Stimulated activated CD8-positive, alpha-beta memory T cell treated with anti-CD3 and anti-CD28 coated beads, Interleukin-15, amount 100 ng/mL, for 4 hours (primary cell): ENCODE measurements around the gene NYAP2.

Experiments
- DNase-seq, 2 donors: peaks; one replicate each; pipeline ENCODE4 v3.0.0-alpha.2; 2020; ENCODE audit warnings: low read depth in 2 of 2

NYAP2 gene

DNA sequence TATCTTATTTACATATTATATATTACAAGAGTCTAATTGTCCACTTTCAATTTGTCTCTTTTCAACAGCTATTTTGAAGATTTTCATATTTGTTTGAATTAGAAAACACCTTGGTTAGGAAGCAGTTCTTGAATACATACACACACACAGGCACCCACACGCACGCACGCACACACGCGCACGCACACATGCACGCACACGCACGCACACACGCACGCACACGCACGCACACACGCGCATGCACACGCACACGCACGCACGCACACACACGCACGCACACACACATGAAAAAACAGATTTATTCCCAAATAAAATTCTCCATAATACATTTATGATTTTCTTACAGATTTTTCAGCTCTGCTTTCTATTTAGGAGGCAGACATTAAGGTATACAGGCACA lies 220.7 kb downstream of the NYAP2 start:
- no peak for DNase-seq

DNA sequence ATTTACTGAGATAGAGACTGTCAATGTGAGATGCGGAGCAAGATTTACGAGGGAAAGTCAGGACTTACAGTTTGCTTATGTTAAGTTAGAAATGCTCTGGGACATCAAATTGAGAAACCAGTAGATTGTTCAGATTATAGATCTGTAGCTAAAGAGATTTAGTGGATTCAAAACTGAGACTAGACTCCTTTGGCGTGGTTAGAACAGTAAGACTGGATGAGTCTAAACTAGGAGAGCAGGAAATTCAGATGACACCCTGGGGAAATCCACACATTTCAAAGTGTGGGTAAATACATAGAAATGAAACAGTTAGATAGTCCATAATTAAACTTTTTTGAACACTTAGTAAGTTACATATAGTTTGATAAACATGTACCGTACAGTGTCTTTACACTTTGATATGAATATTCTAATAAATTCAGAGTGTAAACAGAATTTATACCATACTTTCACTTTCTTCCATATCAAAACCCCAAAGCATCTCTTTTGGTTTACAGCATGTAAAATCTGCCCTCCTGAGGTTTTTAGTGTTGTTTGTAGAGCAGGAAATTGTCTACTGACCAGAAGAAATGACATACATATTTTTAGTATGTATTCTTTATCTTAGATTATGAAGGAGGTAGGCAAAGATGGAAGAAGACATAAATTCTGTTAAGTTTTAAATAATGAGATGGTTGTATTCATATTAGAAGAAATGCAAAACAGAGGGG lies 231.5 kb downstream of the NYAP2 start:
- DNase-seq = no peak

DNA sequence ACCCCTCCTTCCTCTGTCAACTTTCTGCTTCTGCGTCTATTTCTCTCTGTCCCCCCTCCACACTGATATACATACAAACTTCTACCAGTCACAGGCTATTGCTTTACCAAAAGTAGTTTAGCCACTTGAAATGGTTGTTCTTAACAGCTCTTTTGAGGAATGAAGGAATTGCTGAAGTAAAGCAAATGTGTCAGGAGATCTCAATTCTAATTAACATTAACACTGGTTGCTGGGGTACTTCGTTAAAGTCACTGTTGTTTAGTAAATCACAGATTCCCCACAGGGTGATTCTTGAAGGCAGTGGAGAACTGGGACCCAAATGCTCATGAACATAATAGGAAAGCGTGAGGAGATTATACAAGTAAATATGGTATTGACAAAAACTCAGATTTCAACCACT lies 232.8 kb downstream of the NYAP2 start:
- DNase-seq = no peak

DNA sequence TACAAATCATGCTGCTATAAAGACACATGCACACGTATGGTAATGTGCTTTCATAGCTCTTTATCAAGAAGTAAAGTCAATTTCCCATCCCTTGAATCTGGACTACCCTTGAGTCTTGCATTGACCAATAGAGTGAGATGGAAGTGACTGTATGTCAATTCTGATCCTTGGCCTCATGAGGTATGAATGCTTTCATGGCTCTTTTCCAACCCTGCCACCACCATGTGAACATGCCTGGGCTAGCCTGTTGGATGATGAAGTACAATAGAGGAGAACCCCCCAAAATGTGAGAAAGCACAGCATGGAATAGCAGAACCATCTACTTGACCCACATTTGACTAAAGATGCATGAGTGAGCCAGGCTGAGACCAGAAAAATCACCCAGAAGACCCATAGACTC lies 237.0 kb downstream of the NYAP2 start:
- no peak for DNase-seq

DNA sequence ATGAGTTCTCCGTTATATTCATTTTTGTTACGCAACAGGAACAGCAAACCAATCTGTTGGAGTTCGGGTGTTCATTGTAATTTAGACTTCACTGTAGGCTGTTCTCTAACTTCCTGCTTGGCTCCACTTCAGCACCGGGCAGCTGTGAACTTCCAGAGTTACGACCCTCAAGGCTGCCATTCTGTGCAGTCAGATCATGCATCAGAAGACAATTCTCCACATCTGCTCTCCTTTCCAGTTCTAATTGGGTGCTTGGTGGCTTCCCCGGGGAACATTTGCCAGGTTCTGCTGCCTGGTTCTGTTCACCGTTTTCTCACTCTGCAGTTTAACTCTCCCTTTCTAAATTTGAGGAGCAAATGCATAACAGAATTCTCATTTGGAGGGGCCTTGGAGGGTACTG lies 237.7 kb downstream of the NYAP2 start:
- DNase-seq = no peak

DNA sequence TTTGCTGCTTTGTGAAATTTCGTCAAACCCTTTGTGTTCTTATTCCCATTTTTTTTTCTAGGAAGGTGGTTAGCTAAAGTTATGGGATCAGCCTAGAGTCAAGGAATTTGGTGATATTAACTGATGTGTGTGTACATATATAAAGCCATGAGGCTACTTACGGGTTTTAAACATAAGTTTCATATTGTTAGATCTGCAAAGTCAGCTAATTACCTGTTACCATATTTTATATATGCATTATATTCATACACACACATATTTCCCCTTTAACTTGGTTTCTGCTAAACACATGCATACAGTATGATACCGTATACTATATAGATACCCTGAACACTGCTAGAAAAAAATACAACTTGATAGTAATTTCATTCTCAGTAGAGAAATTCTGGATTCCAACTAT lies 241.0 kb downstream of the NYAP2 start:
- no peak for DNase-seq

DNA sequence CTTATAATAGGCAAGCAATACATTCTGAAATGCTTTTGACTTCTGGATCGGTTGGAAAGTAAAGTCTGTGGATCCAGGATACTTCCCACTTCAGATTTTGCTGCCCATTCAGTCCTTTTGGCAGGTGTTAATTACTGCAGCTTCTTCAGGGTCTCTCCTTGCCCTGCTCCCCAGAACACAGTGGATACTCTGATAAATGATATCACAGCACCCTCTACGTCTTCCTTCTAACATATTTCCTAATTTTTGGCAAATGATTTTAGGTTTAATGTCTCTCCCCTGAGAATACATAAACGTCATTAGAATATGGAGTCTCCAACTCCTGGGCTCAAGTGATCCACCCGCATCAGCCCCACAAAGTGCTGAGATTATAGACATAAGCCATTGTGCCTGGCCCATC lies 249.8 kb downstream of the NYAP2 start:
- no peak for DNase-seq

DNA sequence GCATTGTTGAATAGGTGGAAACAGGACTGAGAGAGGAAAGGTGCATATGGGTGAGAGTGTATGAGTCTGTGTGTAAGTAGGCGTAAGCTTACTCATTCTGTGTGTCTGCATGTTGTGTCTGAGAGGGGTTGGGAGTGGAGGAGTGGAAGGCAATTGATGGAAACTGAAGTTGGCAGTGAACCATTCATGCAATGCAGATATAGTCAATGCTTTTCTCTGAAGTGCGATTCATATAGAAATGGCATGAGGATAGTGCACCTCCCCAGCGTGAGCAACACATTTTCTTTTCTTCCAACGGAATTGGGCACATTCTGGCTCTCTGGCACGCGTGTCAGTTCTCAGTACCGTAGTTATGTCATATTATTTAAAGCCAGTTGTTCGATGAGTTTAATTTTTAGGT lies 250.5 kb downstream of the NYAP2 start:
- no peak for DNase-seq

DNA sequence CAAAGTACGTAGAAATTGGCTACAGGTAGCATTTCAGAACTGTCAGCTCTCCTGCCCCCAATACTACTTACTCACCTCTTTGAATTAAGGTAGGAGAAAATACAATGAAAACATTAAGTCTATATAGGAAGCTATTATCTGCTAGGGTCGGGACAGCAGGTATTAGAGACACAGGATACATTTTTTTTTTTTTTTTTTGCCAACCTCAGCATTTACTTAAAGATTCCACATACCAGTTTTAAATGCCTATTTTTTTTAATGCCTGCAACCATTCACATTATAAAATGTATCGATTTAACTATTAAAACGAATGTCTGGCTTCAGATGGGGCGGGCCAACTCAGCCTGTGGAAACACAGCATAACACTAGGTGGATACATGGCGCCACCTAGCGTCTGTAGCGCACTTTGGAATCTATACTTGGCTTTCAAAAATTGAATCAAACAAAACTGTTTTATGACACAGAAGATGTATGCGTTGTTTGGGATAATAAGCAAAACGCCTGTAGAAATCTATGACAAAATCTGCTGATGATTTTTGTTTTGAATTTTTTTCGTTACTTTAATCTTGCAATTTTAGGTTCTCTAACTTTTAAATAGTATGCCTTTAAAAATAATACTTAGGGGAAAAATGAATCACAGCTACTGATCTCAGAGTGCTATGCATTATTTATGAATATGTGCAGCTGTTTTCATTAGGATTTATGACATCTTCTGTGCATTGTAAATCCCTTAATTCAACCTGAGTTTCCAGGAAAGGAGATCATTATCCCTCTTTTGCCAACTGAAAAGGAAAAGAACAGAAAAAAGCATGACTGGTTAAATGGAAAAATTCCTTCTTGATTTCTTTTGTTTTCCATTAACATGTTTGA lies 261.0 kb downstream of the NYAP2 start:
- peak; percentile 23 to 38 for DNase-seq

DNA sequence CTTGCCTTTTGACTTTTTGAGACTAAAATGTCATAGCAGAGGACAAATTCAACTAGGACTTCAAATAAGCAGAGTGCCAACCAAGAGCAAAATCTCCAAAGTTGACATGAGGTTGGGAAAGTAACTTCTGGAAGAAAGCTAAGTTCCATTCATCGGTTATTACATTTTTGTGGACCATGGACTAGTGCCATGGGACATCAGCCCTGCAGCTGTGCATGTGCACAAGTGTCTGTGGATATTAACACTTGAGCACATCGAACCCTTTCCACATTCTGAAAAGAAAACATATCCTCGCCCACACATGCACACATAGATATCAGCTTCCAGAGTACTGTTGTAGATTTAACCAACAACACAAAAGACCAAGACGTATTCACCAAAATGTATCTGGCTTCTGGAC lies 262.6 kb downstream of the NYAP2 start:
- no peak for DNase-seq

DNA sequence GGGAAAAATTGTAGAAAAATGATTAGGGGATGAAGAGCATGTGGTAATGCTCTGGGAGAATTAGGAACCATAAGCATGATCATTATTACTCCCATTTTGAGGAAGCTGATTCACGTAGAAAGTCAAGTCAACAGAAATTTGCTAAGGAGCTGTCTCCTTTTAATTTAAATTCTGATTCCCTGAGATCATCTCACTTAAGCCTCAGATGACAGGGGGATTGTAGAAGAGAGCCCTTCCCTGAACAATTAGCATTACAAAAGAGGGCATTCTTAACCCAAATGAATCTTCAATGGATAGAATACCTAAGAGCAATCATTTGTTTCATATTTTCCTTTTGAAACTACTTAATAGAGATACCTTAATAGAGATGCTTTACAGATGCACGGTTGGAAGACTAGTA lies 267.9 kb downstream of the NYAP2 start:
- no peak for DNase-seq

DNA sequence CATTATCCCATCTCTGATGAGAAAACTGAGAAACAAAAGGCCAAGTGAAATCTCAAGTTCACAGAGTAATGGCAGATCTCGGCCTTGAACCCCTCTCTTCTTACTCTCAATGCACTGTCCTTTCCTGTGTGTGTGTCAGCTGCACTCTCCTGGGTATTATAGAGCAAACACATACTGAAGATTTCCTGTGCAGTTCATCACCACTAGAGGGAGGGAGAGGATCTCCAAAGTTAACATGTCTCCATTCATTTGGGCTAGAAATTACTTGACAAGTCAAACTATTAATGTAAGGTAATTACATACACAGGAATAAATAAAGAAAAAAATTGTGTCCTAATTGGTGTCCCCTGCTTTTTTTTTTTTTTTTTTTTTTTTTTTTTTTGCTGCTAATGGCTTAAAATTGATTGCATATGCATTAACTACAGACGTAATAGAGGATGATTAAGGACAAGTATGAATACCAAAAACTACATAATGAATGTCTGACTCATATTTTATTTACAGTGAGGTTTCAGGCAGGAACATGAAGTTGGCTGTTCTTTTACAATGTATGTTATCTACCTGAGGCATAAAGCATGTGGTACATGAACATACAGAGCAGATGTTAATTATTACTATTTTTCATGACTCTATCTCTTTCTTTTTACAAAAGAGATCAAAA lies 269.2 kb downstream of the NYAP2 start:
- no peak for DNase-seq

DNA sequence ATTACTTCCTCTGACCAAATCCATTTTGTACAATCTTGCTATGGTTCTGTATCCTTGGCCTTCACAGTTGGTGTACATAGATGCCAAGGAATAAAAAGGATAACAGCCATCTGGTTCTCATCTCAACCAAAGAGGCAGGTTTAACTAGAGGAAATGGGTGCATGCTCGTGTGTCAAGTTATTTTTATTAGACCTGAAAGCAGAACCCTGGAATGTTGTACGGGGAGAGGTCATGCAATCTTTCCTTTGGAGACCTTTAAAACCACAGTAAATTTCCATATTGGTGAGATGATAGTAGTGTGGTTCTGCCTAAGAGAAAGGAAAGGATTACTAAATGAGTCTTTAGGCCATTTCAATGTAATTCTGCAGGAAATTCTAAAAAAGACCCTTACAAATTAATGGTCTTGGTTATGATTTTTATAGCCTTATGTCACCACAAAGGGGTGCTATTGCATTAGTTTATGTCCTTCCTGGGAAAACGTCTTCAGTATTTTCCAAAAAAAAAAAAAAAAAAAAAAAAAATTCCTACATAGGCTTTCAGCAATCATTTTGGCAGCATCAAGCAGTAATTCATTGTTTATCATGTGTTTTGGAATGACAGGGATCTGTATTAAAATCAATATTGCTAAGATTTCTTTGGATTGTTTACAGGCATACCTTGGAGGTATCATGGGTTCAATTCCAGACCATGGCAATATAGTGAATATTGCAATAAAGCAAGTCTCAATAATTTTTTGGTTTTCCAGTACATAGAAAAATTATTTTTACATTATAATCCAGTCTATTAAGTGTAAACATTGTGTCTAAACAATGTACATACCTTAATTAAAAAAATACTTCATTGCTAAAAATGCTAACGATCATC lies 270.8 kb downstream of the NYAP2 start:
- DNase-seq = no peak

DNA sequence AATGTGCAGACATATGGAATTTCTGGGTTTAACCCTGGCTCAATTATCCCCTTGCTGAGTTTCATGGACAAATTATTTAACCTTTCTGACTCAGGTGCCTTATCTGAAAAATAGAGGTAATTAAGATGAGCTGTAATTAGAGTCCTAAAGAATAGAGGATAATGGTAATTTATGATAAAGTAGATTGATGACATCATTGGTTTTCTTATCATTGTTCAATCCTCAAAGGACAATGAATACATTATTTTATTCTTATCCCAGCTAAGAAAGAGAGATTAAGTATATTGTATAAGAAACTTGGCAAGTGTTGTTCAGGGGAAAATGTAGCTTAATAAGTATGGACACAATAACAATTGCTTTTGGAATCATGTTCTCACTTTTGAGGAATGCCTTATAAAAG lies 279.3 kb downstream of the NYAP2 start:
- no peak for DNase-seq

DNA sequence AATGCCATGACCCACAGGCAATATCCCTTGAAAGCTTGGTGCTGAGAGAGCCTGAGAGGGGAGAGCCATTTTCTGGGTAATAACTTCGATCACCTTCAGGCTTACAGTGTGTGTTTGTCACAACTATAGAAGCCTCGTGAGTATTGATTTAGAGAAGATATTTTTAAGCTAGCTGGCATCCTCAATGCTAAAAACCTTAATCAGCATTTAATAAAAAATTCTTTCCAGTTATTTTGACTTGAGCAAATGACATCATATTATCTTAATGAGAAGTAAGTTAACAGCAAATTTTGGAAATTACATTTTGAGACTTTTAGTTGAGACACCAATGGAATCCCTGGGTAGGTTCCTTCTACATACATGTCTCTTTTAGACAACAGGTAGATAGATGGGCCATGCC lies 283.7 kb downstream of the NYAP2 start:
- DNase-seq = no peak

DNA sequence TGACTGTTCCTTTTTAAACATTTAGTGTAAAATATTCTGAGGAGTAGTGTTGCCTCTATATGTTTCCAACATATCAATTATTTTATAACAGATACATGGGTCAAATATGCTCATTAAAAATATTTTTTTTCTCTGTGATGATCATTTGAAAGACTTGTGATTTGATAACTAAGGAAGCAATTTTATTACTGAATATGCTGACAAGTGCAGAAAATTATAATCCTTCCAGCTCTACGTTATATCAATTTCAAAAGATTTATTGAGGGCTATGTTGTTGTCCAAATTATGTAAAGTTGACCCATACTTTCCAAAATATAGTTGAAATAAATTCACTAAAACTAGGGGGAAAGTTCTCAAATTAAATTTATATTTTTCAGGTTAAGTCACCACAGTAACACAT lies 290.6 kb downstream of the NYAP2 start:
- DNase-seq = no peak

DNA sequence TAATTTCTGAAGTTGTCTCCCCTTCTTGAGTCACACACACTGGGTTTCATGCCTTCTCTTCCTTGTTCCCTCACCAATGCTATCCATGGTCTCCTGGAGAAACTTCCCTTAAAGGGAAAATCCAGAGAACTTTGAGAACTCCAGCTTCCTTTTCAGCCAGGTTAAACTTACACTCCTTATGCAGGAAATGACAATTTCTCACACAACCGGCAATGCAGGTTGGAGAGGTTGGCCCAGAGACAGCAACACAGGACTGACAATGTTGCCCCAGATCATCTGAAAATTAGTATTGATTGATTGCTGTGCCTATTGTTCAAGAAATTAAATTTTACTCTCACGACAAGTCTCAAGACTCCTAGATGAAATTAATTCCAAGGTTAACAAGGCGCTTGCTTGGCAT lies 292.2 kb downstream of the NYAP2 start:
- DNase-seq = no peak

DNA sequence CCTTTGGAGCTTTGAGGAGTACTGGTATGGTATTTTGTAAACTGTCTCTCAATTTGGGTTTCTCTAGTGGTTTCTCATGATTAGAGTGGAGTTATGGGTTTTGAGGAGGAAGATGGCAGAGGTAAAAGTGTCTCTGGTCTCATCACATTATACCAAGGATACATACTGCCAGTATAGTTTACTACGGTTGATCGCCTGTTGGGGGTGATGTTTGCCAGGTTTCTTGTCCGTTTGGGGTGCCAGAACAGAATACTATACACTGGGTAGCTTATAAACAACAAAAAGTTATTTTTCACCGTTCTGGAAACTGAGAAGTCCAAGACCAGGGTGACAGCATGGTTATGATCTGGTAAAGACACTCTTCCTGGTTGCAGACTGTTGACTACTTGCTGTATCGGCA lies 293.7 kb downstream of the NYAP2 start:
- DNase-seq = no peak

DNA sequence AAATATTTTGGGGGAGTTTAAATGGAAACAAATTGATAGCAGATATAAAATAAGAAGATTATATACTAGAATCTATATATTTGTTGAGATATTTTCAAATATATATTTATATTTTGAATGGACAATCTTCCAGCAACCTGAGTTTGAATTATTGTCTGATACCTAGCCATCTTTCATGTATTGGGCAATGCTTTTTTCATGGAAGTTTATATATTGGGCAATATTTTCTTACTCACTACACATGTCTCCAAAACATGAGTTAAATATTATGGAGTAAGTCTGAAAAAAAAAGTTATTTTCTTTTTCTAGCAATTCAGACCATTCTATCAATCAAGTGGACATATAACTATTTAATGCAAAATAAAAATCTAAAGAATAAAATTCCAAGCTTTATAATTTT lies 295.2 kb downstream of the NYAP2 start:
- DNase-seq = no peak

DNA sequence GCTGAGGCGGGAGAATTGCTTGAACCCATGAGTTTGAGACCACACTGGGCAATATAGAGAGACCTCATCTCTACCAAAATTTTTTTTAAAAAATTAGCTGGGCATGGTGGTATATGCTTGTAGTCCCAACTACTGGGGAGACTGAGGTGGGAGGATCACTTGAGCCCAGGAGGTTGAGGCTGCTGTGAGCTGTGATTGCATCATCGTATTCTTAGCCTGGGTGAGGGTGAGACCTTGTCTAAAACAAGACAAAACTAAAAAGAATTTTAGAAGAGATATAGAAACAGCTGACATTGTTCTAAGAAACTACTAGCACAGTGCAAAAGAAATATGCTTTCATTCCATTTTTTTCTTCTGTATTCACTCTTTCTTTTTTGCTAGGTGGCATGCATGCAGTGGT lies 298.4 kb downstream of the NYAP2 start:
- no peak for DNase-seq
